ENCODE results near the gene EIF2D. TPM values are rescaled to one million over a fixed set of nuclear protein-coding genes. Genes with fewer than 3 reads are reported as not detected.

Gene EIF2D
- total RNA-seq, 3 donors from 2014 or later (not counting 1 experiment from before 2014, with no cell fraction given) = 31.8 to 34.6 (median 32.7) TPM

- peaks cover 41% of the 10 kb centered on the region for H3K36me3 ChIP-seq (ENCODE audit: control insufficient read depth, insufficient read depth, low read length)
- H3K27ac ChIP-seq (ENCODE audit: low read length) = peak overlapping the region; percentile 98
- intact Hi-C loops (cut with micrococcal nuclease) = no loop called here
- Mint-ChIP-seq H3K9me3 (no peaks in the 10 kb centered on the region), H3K27ac (peak overlapping the region; percentile 90 to 100), H3K36me3 (no peaks in the 10 kb centered on the region), H3K27me3 (ENCODE audit: low read depth in 2 of 2) (no peaks in the 10 kb centered on the region), H3K4me1 (peaks cover 96 to 97% of the 10 kb centered on the region in 2 donors), H3K4me3 (peak overlapping the region; percentile 56)
- TF ChIP-seq, protein P1, sequence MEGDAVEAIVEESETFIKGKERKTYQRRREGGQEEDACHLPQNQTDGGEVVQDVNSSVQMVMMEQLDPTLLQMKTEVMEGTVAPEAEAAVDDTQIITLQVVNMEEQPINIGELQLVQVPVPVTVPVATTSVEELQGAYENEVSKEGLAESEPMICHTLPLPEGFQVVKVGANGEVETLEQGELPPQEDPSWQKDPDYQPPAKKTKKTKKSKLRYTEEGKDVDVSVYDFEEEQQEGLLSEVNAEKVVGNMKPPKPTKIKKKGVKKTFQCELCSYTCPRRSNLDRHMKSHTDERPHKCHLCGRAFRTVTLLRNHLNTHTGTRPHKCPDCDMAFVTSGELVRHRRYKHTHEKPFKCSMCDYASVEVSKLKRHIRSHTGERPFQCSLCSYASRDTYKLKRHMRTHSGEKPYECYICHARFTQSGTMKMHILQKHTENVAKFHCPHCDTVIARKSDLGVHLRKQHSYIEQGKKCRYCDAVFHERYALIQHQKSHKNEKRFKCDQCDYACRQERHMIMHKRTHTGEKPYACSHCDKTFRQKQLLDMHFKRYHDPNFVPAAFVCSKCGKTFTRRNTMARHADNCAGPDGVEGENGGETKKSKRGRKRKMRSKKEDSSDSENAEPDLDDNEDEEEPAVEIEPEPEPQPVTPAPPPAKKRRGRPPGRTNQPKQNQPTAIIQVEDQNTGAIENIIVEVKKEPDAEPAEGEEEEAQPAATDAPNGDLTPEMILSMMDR (IDR thresholded peaks at IDR 0.05) = no peak
- WGBS (ENCODE audit: insufficient coverage) = 95% methylated on average over 4 of the region's 4 CpGs
- H3K9me3 ChIP-seq (ENCODE audit: control insufficient read depth, insufficient read depth, low read length) = no peaks in the 10 kb centered on the region
- peaks cover 90% of the 10 kb centered on the region for H3K4me1 ChIP-seq (ENCODE audit: control insufficient read depth, insufficient read depth, low read length)
- no peak overlapping the region for H3K4me3 ChIP-seq (ENCODE audit: low read length)
- no peak for ATAC-seq
- H3K27me3 ChIP-seq (ENCODE audit: control insufficient read depth, insufficient read depth, low read length) = no peaks in the 10 kb centered on the region
- no peak for DNase-seq
Observed at GRCh38 chr1:206573762-206574161, 38.5 kb downstream of the EIF2D start.

- no peaks in the 10 kb centered on the region for H3K27me3 Mint-ChIP-seq (ENCODE audit: low read depth in 2 of 2)
- Histone ChIP-seq H3K27ac (ENCODE audit: low read length) (peak overlapping the region; percentile 98), H3K4me3 (ENCODE audit: low read length) (no peak overlapping the region), H3K36me3 (ENCODE audit: control insufficient read depth, insufficient read depth, low read length) (peaks cover 45% of the 10 kb centered on the region), H3K27me3 (ENCODE audit: control insufficient read depth, insufficient read depth, low read length) (no peaks in the 10 kb centered on the region), H3K9me3 (ENCODE audit: control insufficient read depth, insufficient read depth, low read length) (no peaks in the 10 kb centered on the region), H3K4me1 (ENCODE audit: control insufficient read depth, insufficient read depth, low read length) (peaks cover 90% of the 10 kb centered on the region)
- ATAC-seq = no peak
- TF ChIP-seq, protein P1 (IDR thresholded peaks at IDR 0.05) = no peak
- no peaks in the 10 kb centered on the region for H3K9me3 Mint-ChIP-seq
- H3K4me3 Mint-ChIP-seq = peak overlapping the region; percentile 56
- no peaks in the 10 kb centered on the region for H3K36me3 Mint-ChIP-seq
- intact Hi-C loops (cut with micrococcal nuclease) = no loop called here
- peak overlapping the region; percentile 90 to 100 for H3K27ac Mint-ChIP-seq
- DNase-seq = no peak
- WGBS (ENCODE audit: insufficient coverage) = 85% methylated on average over 4 of the region's 4 CpGs
- H3K4me1 Mint-ChIP-seq = peaks cover 96 to 97% of the 10 kb centered on the region in 2 donors
Observed at GRCh38 chr1:206573319-206573718, 38.9 kb downstream of the EIF2D start.

DNA sequence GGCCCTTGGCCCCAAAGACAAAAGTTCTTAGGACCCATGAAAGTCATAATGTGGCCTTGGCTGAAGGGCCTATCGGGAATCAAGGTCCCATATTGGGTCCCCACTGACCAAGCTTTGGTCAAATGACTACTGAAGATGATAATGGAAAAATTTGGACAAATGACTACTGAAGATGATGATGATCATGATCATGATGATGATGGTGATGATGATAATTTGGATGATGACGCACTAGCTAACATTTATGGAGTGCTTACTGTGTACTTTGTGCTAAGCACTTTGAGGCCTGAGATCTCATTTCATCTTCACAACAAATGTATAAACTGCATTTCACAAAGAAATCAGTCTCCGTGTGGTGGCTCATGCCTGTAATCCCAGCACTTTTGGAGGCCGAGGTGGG, 39.4 kb downstream of the EIF2D start:
- Mint-ChIP-seq H3K27ac (peak overlapping the region; percentile 90 to 100), H3K4me3 (no peak overlapping the region), H3K27me3 (ENCODE audit: low read depth in 2 of 2) (no peaks in the 10 kb centered on the region), H3K4me1 (peaks cover 96 to 97% of the 10 kb centered on the region in 2 donors), H3K36me3 (no peaks in the 10 kb centered on the region), H3K9me3 (no peaks in the 10 kb centered on the region)
- Histone ChIP-seq H3K27me3 (ENCODE audit: control insufficient read depth, insufficient read depth, low read length) (no peaks in the 10 kb centered on the region), H3K9me3 (ENCODE audit: control insufficient read depth, insufficient read depth, low read length) (no peaks in the 10 kb centered on the region), H3K4me3 (ENCODE audit: low read length) (no peak overlapping the region), H3K4me1 (ENCODE audit: control insufficient read depth, insufficient read depth, low read length) (peaks cover 90% of the 10 kb centered on the region), H3K27ac (ENCODE audit: low read length) (no peak overlapping the region), H3K36me3 (ENCODE audit: control insufficient read depth, insufficient read depth, low read length) (peaks cover 48% of the 10 kb centered on the region)
- intact Hi-C loops (cut with micrococcal nuclease) = no loop called here
- no peak for ATAC-seq
- TF ChIP-seq, protein P1 (IDR thresholded peaks at IDR 0.05) = no peak
- no peak for DNase-seq
- WGBS (ENCODE audit: insufficient coverage) = 92% methylated on average over 3 of the region's 4 CpGs

DNA sequence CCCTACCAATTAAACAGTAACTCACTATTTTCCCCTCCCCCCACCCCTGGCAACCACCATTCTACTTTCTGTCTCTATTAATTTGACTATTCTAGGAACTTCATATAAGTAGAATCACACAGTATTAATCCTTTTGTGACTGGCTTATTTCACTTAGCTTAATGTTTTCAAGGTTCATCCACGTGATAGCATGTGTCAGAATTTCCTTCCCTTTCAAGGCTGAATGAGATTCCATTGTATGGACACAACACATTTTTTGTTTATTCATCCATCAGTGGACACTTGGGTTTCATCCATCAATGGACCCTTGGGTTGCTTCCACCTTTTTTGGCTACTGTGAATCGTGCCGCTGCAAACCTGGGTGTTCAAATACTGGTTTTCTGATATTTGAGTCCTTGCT, 41.7 kb downstream of the EIF2D start:
- no peak for ATAC-seq
- intact Hi-C loops (cut with micrococcal nuclease) = no loop called here
- Histone ChIP-seq H3K27ac (ENCODE audit: low read length) (no peak overlapping the region), H3K27me3 (ENCODE audit: control insufficient read depth, insufficient read depth, low read length) (no peaks in the 10 kb centered on the region), H3K9me3 (ENCODE audit: control insufficient read depth, insufficient read depth, low read length) (no peaks in the 10 kb centered on the region), H3K36me3 (ENCODE audit: control insufficient read depth, insufficient read depth, low read length) (peaks cover 63% of the 10 kb centered on the region), H3K4me3 (ENCODE audit: low read length) (no peak overlapping the region), H3K4me1 (ENCODE audit: control insufficient read depth, insufficient read depth, low read length) (peaks cover 91% of the 10 kb centered on the region)
- H3K4me1 Mint-ChIP-seq = peaks cover 96 to 97% of the 10 kb centered on the region in 2 donors
- H3K4me3 Mint-ChIP-seq = peak overlapping the region; percentile 59
- H3K27me3 Mint-ChIP-seq (ENCODE audit: low read depth in 2 of 2) = no peaks in the 10 kb centered on the region
- 77% methylated on average over 3 of the region's 3 CpGs for WGBS (ENCODE audit: insufficient coverage)
- no peak for DNase-seq
- H3K9me3 Mint-ChIP-seq = no peaks in the 10 kb centered on the region
- no peaks in the 10 kb centered on the region for H3K36me3 Mint-ChIP-seq
- TF ChIP-seq, protein P1 (IDR thresholded peaks at IDR 0.05) = no peak
- peak overlapping the region; percentile 90 to 100 for H3K27ac Mint-ChIP-seq
